G401 (cell line): Measurements from ENCODE around the gene ABTB2. TPM values are rescaled to one million over a fixed set of nuclear protein-coding genes. Genes with fewer than 3 reads are reported as not detected.

Experiments
- DNase-seq: peaks from one replicate; pipeline ENCODE4 v3.0.0-alpha.2; 2015; ENCODE audit warnings: low spot score
- in situ Hi-C: cut with HindIII; loops from 2 replicates; pipeline ENCODE4 v1.10.0; 2016; ENCODE audit warnings: low sequenced_read_pairs, mixed read lengths
- total RNA-seq: library from RNA; depleted of rRNA; stranded (reverse); fragments of >200 nt; shearing (Covaris generic); gene quantifications from 2 replicates; pipeline ENCODE4 v1.2.3, GENCODE V29; 2014

Gene ABTB2
- total RNA-seq, 1 experiment from 2014 or later: 2.9 TPM

DNA sequence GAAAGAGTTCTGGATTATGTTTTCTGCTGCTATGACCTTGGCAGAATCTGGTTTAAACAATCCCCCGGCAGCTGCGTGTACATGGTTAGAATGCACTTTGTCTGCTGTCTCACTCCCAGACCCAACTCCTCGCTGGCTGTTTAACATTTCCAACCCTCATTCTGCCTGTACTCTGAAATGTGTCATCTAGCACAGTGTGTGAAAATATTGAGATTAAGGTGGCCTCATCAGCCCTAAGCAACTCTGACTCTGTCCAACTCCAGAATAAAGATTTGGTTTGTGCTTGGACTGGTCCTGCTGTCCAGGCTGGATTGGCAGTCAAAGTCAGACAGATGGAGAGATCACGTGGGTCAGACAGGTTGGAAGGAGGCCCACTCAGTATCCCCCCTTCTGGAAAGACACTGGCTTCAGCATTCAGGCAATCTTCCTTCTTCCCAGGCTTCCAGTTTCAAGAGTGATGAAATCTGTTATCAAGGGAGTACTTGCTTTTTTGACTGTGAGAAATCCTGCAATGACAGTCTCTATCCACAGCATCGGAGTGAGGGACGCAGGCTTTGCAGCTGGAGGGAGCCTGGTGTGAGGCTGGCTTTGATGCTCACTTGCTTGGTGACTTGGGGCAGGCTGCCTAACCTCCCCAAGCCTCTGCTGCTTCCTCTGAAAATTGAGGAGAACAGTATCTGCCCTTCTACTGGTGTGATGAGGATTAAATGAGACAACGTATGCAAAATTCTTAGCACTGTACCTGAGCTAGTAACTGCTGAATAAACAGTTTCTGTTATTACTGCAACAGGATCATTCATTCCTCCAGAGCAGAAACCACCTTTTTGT is 29.8 kb downstream of the ABTB2 start:
- in situ Hi-C loops: no loop called here
- peak; percentile 90 for DNase-seq

DNA sequence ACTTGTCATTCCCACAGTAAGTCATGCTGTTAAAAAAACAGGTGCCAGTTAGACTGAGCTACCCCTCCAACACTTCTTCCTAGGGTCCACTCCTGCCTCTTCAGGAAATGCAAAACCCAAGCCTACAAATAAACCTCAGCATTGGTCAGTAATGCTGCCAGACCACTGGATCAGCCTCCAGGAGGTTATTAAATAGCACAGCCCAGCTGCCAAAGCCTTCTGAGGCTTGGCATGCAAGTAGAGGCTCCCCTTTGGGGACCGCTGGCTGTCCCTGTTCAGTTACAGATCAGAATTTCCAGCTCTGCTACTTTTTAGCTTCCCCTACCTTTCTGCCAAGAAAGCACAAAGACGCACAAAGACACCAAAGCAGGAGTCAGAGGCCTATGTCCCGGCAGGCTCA is 33.3 kb downstream of the ABTB2 start:
- in situ Hi-C loops: no loop called here
- no peak for DNase-seq

GRCh38 chr11:34323601-34324000 is 34.2 kb downstream of the ABTB2 start:
- no peak for DNase-seq
- in situ Hi-C loops: no loop called here

DNA sequence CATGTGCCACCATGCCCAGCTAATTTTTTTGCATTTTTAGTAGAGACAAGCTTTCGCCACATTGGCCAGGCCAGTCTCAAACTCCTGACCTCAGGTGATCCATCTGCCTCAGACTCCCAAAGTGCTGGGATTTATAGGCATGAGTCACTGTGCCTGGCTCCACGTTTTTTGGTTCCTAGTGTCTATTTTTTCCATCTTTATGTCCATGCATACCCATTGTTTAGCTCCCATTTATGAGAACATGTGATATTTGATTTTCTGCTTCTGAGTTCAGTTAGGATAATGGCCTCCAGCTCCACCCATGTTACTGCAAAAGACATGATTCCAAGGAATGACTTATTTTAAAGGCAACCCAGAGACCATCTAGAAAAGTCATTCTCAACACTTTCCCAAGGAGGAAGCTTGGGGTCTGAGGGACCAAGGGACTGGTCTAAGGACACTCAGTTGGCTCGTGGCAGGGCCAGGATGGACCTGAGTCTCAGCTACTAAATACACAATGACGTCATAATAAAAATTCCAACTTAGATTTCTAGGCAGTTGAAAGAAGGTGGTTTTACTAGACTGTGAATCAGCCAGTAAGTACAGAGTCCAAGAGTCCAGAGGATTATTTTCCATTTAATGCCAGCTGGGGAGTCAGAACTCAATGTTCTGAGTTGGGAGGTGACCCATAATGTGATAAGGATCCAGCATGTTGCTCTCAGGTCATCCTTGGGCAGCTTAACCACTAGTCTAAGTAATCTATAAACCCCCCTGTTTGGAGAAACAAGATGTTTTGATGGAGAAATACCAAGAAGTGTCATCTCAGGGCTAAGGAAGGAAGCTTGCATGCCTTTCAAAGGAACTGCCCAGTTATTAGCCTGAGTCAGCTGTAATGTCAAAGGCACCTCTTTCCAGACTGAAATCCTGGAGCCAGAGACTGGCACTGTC is 39.4 kb downstream of the ABTB2 start:
- DNase-seq: no peak
- in situ Hi-C loops: loop anchor here (5.0 kb wide), 1 partner anchor 34 kb away; no protein-coding TSS in a partner anchor

- in situ Hi-C loops: loop anchor here (5.0 kb wide), 1 partner anchor 35 kb away; no protein-coding TSS in a partner anchor
- no peak for DNase-seq
These were observed 40.1 kb downstream of the ABTB2 start for GRCh38 chr11:34317666-34318065.

DNA sequence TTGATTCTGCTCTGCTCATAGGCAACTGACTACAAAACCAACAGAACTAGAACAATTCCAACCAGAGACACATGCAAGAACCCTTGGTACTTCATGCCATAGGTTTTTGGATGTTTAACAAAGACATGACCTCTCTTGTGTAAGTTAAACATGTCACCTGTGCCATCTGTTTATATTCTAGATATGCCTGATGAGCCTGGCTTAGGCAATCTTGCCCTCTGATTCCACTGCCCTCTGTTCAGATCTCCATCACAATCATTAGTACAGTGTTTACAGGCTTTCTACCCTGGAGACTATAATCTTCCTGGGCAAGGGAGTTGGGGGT is 40.8 kb downstream of the ABTB2 start:
- no peak for DNase-seq
- in situ Hi-C loops: loop anchor here (5.0 kb wide), 1 partner anchor 35 kb away; no protein-coding TSS in a partner anchor

- in situ Hi-C loops: loop anchor here (5.0 kb wide), 1 partner anchor 36 kb away; no protein-coding TSS in a partner anchor
- DNase-seq: no peak
These were observed 41.3 kb downstream of the ABTB2 start for GRCh38 chr11:34316347-34317035.

- in situ Hi-C loops: loop anchor here (5.0 kb wide), 1 partner anchor 37 kb away; no protein-coding TSS in a partner anchor
- no peak for DNase-seq
These were observed 42.4 kb downstream of the ABTB2 start for GRCh38 chr11:34315394-34315793.

DNA sequence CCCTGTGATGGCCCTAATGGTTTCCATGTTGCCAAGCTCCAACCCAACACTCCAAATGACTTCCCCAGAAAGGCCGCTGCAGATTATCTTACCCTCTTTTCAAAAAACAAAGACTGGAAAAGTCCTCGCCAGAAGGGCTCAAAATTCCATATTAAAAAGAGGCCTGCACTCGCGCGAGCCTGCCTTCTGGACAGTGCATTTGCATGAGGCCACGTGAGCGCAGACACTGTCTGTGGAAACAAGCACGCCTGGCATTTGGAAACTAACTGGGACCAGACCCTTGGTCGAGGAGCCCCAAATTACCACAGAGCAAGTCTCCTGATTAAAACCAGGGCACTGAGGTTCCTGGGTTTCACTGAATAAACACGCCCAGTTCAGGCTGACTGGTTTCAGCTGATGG is 42.9 kb downstream of the ABTB2 start:
- in situ Hi-C loops: loop anchor here (5.0 kb wide), 1 partner anchor 37 kb away; no protein-coding TSS in a partner anchor
- no peak for DNase-seq

GRCh38 chr11:34314176-34314575 is 43.6 kb downstream of the ABTB2 start:
- no peak for DNase-seq
- in situ Hi-C loops: no loop called here

- DNase-seq: no peak
- in situ Hi-C loops: no loop called here
These were observed 44.7 kb downstream of the ABTB2 start for GRCh38 chr11:34313099-34313517.

DNA sequence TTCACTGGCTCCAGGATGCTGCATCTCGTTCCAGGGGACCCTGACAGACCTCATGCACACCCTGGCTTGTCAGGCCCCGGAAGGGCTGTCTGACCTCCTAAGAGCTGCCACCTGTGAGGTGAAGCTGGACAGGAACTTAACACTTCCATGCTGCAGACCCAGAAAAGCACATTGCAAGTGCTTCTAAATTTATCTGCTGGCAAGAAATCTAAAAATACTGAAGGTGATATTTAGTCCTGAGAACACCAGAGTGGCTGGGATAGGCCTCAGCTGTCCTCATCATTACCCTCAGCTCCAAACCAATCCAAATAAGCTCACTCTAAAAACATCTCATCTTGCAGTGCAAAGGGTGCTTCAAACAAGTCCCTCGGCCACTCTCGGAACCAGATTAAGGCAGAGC is 46.7 kb downstream of the ABTB2 start:
- DNase-seq: no peak
- in situ Hi-C loops: no loop called here

DNA sequence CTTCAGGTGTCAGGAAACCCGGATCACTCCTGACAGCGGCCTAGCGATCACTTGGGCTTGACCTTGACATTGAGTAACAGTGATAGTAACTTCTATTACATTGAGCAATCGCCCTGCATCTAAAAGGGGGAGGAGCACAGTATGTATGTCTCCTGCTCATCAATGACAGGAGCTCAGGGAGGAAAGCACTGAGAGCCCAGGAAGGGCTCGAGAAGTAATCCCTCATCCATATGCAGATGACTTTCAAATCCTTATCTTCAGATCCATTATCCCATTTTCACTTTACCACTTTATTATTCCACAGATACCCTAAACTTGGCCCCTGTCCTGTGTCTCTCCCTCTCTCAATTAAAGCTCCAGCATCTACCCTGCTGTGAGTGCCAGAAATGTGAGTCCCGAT is 47.8 kb downstream of the ABTB2 start:
- DNase-seq: no peak
- in situ Hi-C loops: no loop called here

DNA sequence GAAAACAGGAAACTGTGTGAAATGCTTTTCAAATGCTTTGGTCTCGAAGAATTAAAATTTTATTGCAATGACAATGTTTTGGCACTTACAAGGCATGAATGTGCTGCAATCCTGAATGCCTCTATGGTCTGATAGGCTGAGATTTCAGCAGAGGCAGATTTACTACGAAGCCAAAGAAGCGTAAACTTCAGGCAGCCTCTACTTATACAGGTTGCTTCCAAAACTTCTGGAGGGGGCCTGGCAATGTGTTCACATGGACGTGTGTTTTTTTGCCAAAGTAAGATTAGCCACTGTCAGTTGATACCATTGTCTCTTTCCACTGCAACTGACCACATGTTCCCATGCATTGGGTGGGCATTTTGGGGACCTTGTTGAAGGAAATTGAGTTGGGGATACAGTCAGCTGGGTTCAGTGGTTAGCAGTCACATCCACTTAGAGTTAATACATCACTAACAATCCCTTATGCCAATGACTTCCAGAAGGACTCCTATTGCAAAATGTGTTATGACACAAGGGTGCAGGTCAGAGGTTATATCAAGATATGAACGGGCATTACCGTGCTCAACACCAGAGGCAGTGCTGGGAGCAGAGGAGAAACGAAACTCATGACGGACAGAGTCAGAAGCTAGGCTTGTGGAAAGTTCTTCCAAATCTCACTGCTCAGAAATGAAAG is 48.8 kb downstream of the ABTB2 start:
- DNase-seq: no peak
- in situ Hi-C loops: no loop called here

DNA sequence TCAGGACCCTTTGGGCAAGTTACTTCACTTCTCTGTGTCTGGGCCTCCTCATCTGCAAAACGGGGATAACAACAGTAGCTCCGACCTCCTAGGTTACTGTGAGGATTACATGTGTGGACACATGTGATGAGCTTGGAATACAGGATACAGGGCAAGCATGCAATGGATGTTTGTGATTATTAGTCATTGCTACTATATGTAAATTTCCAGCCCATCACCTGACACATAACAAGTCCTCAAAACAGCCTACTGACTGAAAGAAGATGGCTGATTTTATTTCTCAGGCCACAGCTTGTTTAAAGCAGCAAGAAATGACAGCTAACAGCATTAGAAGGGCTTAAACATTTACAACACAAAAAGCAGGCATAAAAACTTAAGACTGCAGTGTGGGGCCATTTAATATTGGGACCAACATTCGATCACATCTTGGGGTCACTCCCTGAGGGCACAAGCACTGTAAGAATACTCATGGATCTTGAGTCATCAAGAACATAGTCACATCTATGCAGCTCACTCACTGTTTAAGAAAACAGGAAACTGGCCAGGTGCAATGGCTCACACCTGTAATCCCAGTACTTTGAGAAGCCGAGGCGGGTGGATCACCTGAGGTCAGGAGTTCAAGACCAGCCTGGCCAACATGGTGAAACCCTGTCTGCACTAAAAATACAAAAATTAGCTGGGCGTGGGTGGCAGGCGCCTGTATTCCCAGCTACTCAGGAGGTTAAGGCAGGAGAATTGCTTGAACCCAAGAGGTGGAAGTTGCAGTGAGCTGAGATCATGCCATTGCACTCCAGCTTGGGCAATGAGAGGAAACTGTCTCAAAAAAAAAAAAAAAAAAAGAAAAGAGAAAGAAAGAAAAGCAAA is 49.5 kb downstream of the ABTB2 start:
- DNase-seq: no peak
- in situ Hi-C loops: no loop called here

DNA sequence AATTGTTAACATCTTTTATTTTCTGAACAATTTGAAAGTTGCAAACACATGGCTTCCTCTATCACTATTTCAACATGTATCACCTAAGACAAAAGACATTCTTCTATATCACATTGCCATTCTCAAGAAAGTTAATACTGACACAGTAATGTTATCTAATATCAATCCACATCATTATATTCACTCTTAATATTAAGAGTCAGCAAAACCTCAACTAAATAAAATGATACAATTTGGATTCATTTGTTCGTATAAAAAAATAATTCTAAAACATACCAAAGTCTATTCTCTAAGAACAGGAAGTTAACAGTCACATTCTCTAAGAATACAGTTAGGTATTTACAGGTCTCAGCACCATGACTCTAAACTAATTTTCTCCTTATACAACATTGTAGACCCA is 52.0 kb downstream of the ABTB2 start:
- in situ Hi-C loops: no loop called here
- no peak for DNase-seq

- in situ Hi-C loops: no loop called here
These were observed 52.6 kb downstream of the ABTB2 start for GRCh38 chr11:34305193-34305592.

GRCh38 chr11:34303028-34303570 is 54.7 kb downstream of the ABTB2 start:
- in situ Hi-C loops: no loop called here
- DNase-seq: no peak

More at GRCh38 chr11:34305193-34305592, 52.6 kb downstream of the ABTB2 start:
- peak; percentile 23 for DNase-seq
